ENCODE data around the gene RBMS3.

Gene RBMS3

GRCh38 chr3:29720665-29721064, 439.8 kb downstream of the RBMS3 start:
- no peak for DNase-seq (ENCODE audit: low read depth, low spot score)

GRCh38 chr3:29721789-29722188, 440.9 kb downstream of the RBMS3 start:
- DNase-seq (ENCODE audit: low read depth, low spot score): no peak

- DNase-seq (ENCODE audit: low read depth, low spot score): no peak
These were observed 450.2 kb downstream of the RBMS3 start for GRCh38 chr3:29731050-29731449.

GRCh38 chr3:29741231-29741630, 460.4 kb downstream of the RBMS3 start:
- no peak for DNase-seq (ENCODE audit: low read depth, low spot score)

- DNase-seq (ENCODE audit: low read depth, low spot score): no peak
These were observed 464.5 kb downstream of the RBMS3 start for GRCh38 chr3:29745232-29745870.

- DNase-seq (ENCODE audit: low read depth, low spot score): no peak
These were observed 465.4 kb downstream of the RBMS3 start for GRCh38 chr3:29746163-29746760.

- DNase-seq (ENCODE audit: low read depth, low spot score): no peak
These were observed 467.1 kb downstream of the RBMS3 start for GRCh38 chr3:29747991-29748390.

- no peak for DNase-seq (ENCODE audit: low read depth, low spot score)
These were observed 470.9 kb downstream of the RBMS3 start for GRCh38 chr3:29751647-29752314.

GRCh38 chr3:29754346-29754745, 473.5 kb downstream of the RBMS3 start:
- DNase-seq (ENCODE audit: low read depth, low spot score): no peak

GRCh38 chr3:29755416-29755815, 474.5 kb downstream of the RBMS3 start:
- no peak for DNase-seq (ENCODE audit: low read depth, low spot score)

- DNase-seq (ENCODE audit: low read depth, low spot score): no peak
These were observed 476.3 kb downstream of the RBMS3 start for GRCh38 chr3:29757054-29757777.

GRCh38 chr3:29758108-29758433, 477.2 kb downstream of the RBMS3 start:
- no peak for DNase-seq (ENCODE audit: low read depth, low spot score)

- no peak for DNase-seq (ENCODE audit: low read depth, low spot score)
These were observed 477.8 kb downstream of the RBMS3 start for GRCh38 chr3:29758434-29759322.

- no peak for DNase-seq (ENCODE audit: low read depth, low spot score)
These were observed 478.7 kb downstream of the RBMS3 start for GRCh38 chr3:29759411-29760225.

GRCh38 chr3:29760226-29760685, 479.4 kb downstream of the RBMS3 start:
- DNase-seq (ENCODE audit: low read depth, low spot score): no peak

GRCh38 chr3:29761517-29761916, 480.6 kb downstream of the RBMS3 start:
- DNase-seq (ENCODE audit: low read depth, low spot score): no peak

GRCh38 chr3:29763115-29763514, 482.2 kb downstream of the RBMS3 start:
- no peak for DNase-seq (ENCODE audit: low read depth, low spot score)

- peak; percentile 79 for DNase-seq (ENCODE audit: low read depth, low spot score)
These were observed 483.2 kb downstream of the RBMS3 start for GRCh38 chr3:29764041-29764440.

- peak; percentile 63 for DNase-seq (ENCODE audit: low read depth, low spot score)
These were observed 483.9 kb downstream of the RBMS3 start for GRCh38 chr3:29764603-29765254.

GRCh38 chr3:29771602-29772001, 490.7 kb downstream of the RBMS3 start:
- DNase-seq (ENCODE audit: low read depth, low spot score): no peak
